ENCODE results near the gene DCAF10.
"Not testable (repeated sequence)": the region's sequence is repeated elsewhere in the genome, so short reads cannot be mapped to it uniquely, and the experiment has no call there.

The DCAF10 gene

GRCh38 chr9:37792122-37792521 lies 8.5 kb upstream of the DCAF10 start:
- no peak for DNase-seq (ENCODE audit: low read depth)

- no peak for DNase-seq (ENCODE audit: low read depth)
These were observed 4.4 kb upstream of the DCAF10 start for GRCh38 chr9:37796232-37796631.

DNA sequence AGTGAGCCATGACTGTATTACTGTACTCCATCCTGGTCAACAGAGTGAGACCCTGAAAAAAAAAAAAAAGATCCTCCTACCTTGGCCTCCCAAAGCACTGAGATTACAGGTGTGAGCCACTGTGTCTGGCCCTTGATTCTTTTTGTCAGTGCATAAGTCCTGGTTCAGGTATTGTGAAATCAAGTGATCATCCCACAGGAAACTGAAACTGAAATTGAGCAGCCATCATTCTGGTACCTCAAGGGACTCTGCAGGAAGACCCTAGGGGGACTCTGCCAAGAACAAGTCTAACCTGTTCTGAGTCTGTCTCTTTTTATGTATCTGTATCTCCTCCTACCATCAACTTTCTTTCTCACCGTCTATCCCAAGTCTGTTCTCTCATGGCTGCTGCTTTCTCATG lies 1.9 kb upstream of the DCAF10 start:
- no peak for DNase-seq (ENCODE audit: low read depth)

DNA sequence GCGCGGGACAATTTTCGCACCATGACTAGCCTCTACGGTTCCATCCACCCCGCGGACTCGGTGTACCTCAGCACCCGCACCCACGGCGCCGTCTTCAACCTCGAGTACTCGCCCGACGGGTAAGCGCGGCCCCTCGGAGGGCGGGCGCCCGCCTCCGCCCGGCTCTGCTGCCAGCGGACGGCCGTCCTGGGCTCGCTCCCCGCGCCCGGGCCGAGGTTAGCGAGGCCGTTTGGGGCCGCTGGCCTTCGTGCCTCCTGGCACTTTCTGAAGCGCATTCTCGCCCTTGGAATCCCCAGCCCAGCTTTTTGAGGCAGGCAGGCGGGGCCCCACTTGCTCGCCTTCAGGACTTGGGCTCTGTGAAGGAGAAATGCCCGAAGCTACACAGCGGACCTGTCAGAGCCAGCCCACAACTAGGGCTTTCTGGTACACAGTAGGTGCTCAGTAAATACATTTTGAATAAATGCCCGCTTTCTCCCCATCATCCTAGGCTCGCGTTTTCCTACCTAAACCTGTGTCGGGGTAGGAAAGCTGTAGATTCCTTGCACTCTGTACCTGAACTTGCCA lies 772 bp downstream of the DCAF10 start:
- no peak for DNase-seq (ENCODE audit: low read depth)

GRCh38 chr9:37801959-37802711 lies 1.5 kb downstream of the DCAF10 start:
- no peak for DNase-seq (ENCODE audit: low read depth)

- no peak for DNase-seq (ENCODE audit: low read depth)
These were observed 5.7 kb downstream of the DCAF10 start for GRCh38 chr9:37806271-37806670.

DNA sequence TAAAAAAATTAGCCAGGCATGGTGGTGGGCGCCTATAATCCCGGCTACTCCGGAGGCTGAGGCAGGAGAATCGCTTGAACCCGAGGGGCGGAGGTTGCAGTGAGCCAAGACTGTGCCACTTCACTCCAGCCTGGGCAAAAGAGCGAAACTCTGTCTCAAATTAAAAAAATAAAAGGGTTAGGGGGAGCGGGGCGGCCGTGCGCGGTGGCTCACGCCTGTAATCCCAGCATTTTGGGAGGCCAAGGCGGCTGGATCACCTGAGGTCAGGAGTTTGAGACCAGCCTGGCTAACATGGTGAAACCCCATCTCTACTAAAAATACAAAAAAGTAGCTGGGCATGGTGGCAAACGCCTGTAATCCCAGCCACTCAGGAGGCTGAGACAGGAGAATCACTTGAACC lies 9.1 kb downstream of the DCAF10 start:
- not testable (repeated sequence) for DNase-seq (ENCODE audit: low read depth)

GRCh38 chr9:37811906-37812476 lies 11.4 kb downstream of the DCAF10 start:
- no peak for DNase-seq (ENCODE audit: low read depth)

DNA sequence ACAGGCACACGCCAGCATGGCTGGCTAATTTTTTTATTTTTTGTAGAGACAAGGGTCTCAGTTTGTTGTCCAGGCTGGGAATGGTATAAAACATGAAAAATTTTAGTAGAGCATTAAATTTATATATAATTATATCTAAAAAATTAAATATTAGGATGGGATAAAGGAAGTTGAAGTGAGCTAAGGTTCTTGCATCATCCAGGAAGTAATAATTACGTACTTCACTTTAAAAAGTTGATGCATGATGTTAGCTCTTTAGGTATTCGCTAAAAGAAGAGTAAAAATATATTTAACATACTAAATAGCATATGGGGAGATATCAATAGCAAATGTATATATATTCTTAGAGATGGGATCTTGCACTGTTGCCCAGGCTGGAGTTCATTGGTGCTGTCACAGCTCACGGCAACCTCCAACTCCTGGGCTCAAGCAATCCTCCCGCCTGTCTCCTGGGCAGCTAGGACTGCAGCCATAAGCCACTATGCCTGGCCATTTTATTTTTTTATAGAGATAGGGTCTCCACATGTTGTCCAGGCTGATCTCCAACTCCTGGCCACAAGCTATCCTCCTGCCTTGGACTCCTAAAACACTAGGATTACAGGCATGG lies 12.3 kb downstream of the DCAF10 start:
- no peak for DNase-seq (ENCODE audit: low read depth)

DNA sequence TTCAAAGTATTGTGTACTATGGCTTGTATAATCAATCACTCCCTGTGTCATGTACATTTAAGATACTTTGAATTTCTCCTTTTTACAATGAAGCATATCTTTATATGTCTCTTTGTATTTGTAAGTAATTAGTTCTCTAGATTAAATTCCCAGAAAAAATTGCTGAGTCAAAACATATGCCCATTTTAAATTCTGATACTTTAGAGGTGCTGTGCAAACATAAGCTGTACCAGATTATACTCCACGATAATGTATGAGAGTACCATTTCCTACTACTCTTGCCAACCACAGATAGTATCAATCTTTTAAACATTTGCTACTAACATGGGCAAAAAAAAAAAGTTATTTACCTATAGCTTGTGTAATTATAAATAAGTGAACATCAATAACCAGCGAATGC lies 18.3 kb downstream of the DCAF10 start:
- DNase-seq (ENCODE audit: low read depth) = no peak

- DNase-seq (ENCODE audit: low read depth) = no peak
These were observed 19.5 kb downstream of the DCAF10 start for GRCh38 chr9:37820142-37820541.

DNA sequence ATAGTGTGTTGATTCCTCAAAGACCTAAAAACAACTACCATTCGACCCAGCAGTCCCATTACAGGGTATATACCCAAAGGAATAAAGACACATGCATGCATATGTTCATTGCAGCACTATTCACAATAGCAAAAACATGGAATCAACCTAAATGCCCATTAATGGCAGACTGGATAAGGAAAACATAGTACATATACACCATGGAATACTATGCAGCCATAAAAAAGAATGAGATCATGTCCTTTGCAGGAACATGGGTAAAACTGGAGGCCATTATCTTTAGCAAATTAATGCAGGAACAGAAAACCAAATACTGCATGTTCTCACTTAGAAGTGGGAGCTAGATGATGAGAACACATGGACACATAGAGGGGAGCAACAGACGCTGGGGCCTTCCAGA lies 24.6 kb downstream of the DCAF10 start:
- DNase-seq (ENCODE audit: low read depth) = not testable (repeated sequence)

DNA sequence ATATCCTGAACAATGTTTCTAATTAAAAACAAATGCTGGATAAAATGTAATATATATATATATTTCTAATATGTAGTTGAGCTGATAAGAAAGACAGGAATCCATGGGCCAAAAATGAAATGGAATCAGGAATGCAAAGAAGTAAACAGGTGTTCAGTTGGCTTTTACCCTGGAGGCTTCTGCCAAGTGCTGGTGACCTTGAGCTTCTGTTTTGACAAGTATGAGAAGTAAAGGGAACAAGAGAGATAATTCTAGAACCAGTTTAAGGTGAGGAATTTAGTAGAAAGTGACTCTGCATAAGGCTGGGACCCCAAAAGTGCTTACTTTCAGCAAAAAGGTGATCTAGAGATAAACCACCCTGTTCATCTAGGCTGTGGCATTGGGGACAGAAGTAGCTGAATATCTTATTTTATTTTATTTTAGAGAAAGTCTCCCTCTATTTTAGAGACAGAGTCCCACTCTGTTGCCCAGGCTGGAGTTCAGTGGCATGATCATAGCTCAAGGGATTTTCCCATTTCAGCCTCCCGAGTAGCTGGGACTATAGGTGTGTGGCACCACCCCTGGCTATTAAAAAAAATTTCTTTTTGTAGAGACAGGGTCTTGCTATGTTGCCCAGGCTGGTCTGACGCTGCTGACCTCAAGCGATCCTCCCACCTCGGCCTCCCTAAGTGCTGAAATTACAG lies 27.0 kb downstream of the DCAF10 start:
- no peak for DNase-seq (ENCODE audit: low read depth)

GRCh38 chr9:37835821-37836220 lies 35.2 kb downstream of the DCAF10 start:
- DNase-seq (ENCODE audit: low read depth) = no peak

GRCh38 chr9:37836386-37836785 lies 35.8 kb downstream of the DCAF10 start:
- no peak for DNase-seq (ENCODE audit: low read depth)

DNA sequence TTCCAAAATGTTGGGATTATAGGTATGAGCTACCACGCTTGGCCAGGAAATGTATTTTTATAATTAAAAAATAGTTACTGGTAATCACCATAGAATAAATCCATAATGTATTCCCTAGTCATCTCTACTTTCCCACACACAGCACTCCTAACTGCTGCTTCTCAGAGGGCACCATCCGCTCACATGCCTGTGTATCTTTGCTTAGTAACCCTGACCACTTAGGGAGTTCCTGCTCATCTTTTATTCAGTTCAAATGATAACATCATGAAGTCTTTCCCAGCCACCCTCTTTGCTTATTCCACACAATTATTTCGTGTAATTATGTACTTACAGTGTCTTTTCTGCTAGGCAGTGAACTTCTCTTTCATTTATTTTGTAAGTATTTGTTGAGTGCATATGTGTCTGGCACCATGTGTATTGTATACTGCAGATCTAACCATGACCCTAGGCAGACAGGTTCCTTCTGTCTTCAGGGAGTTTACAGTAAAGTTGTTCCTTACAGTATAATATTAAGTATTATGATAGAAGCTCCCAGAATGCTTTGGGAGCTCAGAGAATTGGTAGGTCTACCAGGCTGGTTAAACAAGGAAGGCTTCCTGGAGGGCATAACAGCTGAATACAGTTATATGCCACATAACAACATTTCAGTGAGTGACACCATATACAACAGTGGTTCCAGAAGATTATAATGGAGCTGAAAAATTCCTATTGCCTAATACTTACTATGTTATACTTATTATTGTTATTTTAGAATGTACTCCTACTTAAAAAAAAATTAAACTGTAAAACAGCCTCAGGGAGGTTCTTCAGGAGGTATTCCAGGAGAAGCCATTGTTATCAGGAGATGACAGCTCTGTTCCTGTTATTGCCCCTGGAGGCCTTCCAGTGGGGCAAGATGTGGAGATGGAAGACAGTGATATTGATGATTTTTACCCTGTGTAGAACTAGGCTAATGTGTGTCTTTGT lies 39.2 kb downstream of the DCAF10 start:
- DNase-seq (ENCODE audit: low read depth) = no peak

DNA sequence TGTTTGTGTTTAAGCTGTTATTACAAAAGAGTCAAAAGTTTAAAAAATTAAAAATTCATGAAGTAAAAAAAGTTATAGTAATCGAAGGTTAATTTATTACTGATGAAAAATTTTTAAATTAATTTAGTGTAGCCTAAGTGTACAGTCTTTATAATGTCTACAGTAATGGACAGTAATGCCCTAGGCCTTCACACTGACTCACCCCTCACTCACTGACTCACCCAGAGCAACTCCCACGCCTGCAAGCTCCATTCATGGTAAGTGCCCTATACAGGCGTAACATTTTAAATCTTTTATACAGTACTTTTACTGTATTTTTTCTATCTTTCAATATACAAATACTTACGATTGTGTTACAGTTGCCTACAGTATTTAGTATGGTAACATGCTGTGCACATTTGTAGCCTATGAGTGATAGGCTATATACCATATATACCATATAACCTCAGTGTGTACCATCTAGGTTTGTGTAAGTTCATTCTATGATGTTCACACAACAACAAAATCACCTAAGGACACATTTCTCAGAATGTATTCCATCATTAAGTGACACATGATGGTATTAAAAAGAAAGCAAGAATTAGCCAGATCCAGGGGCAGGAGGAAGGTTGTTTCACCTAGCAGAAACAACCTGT lies 40.1 kb downstream of the DCAF10 start:
- peak; percentile 12 for DNase-seq (ENCODE audit: low read depth)

GRCh38 chr9:37852222-37852621 lies 51.6 kb downstream of the DCAF10 start:
- DNase-seq (ENCODE audit: low read depth) = no peak

- no peak for DNase-seq (ENCODE audit: low read depth)
These were observed 56.0 kb downstream of the DCAF10 start for GRCh38 chr9:37856551-37856950.

GRCh38 chr9:37859043-37859442 lies 58.4 kb downstream of the DCAF10 start:
- no peak for DNase-seq (ENCODE audit: low read depth)

GRCh38 chr9:37862530-37862929 lies 61.9 kb downstream of the DCAF10 start:
- DNase-seq (ENCODE audit: low read depth) = no peak

All from stimulated activated CD4-positive, alpha-beta T cell treated with anti-CD3 and anti-CD28 coated beads, Interleukin-2, amount 100 ng/mL, for 4 hours (primary cell).